ENCODE results near the gene CHP1. TPM values are rescaled to one million over a fixed set of nuclear protein-coding genes. Genes with fewer than 3 reads are reported as not detected.

CHP1 gene
- total and polyA plus RNA-seq, 2 of the 8 experiments (the other 6 are each of a cell fraction or from before 2014, with no cell fraction given) = 45.2 to 89.0 TPM

GRCh38 chr15:41323611-41324010 is 92.5 kb downstream of the CHP1 start:
- H2BK12ac ChIP-seq (ENCODE audit: low read depth, low read length) = no peak overlapping the region
- H3K79me1 ChIP-seq (ENCODE audit: low read depth, low read length) = no peaks in the 10 kb centered on the region
- H2AK5ac ChIP-seq (ENCODE audit: low read depth, low read length) = no peak overlapping the region
- ChIA-PET CTCF (ENCODE audit: partially characterized antibody) (interaction anchor here (0.9 to 1.4 kb wide), 3 partner anchors 9 to 180 kb away, joined by 3 to 5 read pairs (median 4); partner anchors contain the start of genes NUSAP1 and OIP5), POLR2A (ENCODE audit: partially characterized antibody) (interaction anchor here (1.1 to 1.9 kb wide), 4 partner anchors 9 to 37 kb away, joined by 3 to 9 read pairs (median 7); partner anchors contain the start of genes NUSAP1 and OIP5)
- no peaks in the 10 kb centered on the region for H3K23me2 ChIP-seq (ENCODE audit: low read depth, low read length)
- no peak overlapping the region for H2AFZ ChIP-seq (ENCODE audit: low read length)
- H3K18ac ChIP-seq (ENCODE audit: extremely low read depth, low read length) = no peak overlapping the region
- H4K8ac ChIP-seq (ENCODE audit: extremely low read depth, insufficient read depth, low read length) = no peak overlapping the region
- no peak overlapping the region for H2BK15ac ChIP-seq (ENCODE audit: low read length)
- DNase-seq (ENCODE audit: low read depth in 1 of 2, low spot score in 2 of 2) = no peak
- H3K27ac ChIP-seq (ENCODE audit: low read depth, low read length) = no peak overlapping the region
- H3K27me3 ChIP-seq (replicated peaks in 1 of 4; ENCODE audit: control insufficient read depth in 3 of 4, extremely low read depth in 1 of 4, insufficient read depth in 3 of 4, low read length in 3 of 4) = no peaks in the 10 kb centered on the region
- H2BK120ac ChIP-seq (replicated peaks; ENCODE audit: low read depth, low read length) = no peak overlapping the region
- H3K36me3 ChIP-seq (ENCODE audit: control insufficient read depth in 2 of 4, insufficient read depth in 4 of 4, low read length in 3 of 4) = peaks cover 0 to 22% (median 10%) of the 10 kb centered on the region in 4 experiments; a peak in 3 of 8 replicates
- H2BK20ac ChIP-seq (ENCODE audit: low read length) = no peak overlapping the region
- no peaks in the 10 kb centered on the region for H3K4me1 ChIP-seq (replicated peaks in 1 of 4; ENCODE audit: control insufficient read depth in 3 of 4, insufficient read depth in 4 of 4, low read length in 3 of 4)
- peaks cover 0 to 9% of the 10 kb centered on the region in 2 experiments; a peak in 1 of 4 replicates for H3K9me3 ChIP-seq (ENCODE audit: insufficient read depth in 2 of 2, low read depth in 1 of 2, low read length in 1 of 2)
- H3K9ac ChIP-seq (replicated peaks in 1 of 4; ENCODE audit: extremely low read depth in 1 of 4, low read depth in 3 of 4, low read length in 3 of 4) = no peak overlapping the region
- no peak overlapping the region for H3K4me3 ChIP-seq (ENCODE audit: extremely low read depth in 1 of 4, insufficient read depth in 2 of 4, low read depth in 3 of 4, low read length in 4 of 4)
- no peak for FAIRE-seq
- no peak overlapping the region for H4K5ac ChIP-seq (ENCODE audit: insufficient read length, low read depth, low read length)
- H3K4me2 ChIP-seq (ENCODE audit: insufficient read depth in 1 of 2, low read depth in 2 of 2, low read length in 2 of 2) = no peak overlapping the region
- 82% methylated on average over 1 of the region's 1 CpG; no CpG with 5 or more reads in 1 of the 2 experiments for WGBS, 2 experiments (ENCODE audit: extremely low coverage in 1 of 2, insufficient coverage in 1 of 2, insufficient read length in 1 of 2, insufficient replicate concordance in 2 of 2, low coverage in 1 of 2, low lambda C conversion rate in 2 of 2, missing lambda C conversion rate in 1 of 2)
- H3K56ac ChIP-seq (replicated peaks; ENCODE audit: insufficient read length, low read depth, low read length) = no peak overlapping the region
- H3K4ac ChIP-seq (replicated peaks; ENCODE audit: insufficient read length, low read depth, low read length) = no peak overlapping the region
- no peak overlapping the region for H3K14ac ChIP-seq (ENCODE audit: insufficient read length)
- H2BK5ac ChIP-seq (ENCODE audit: low read depth, low read length) = no peak overlapping the region
- H3K79me2 ChIP-seq (ENCODE audit: control insufficient read depth in 1 of 2, insufficient read depth in 2 of 2, low read length in 2 of 2) = no peaks in the 10 kb centered on the region
- no peak overlapping the region for H3K23ac ChIP-seq (ENCODE audit: insufficient read length)
- H4K91ac ChIP-seq (replicated peaks; ENCODE audit: insufficient read length, low read length) = no peak overlapping the region
- H4K20me1 ChIP-seq (replicated peaks in 1 of 2; ENCODE audit: control insufficient read depth in 1 of 2, insufficient read depth in 2 of 2, low read length in 2 of 2) = no peaks in the 10 kb centered on the region
- TF ChIP-seq POLR2A (IDR thresholded peaks at IDR 0.05; ENCODE audit: control extremely low read depth in 1 of 2, low read depth in 2 of 2, low read length in 2 of 2) (no peak), EP300 (IDR thresholded peaks at IDR 0.05; ENCODE audit: borderline replicate concordance in 1 of 2, low read depth in 2 of 2, low read length in 2 of 2) (no peak)
